ENCODE data around the gene CRISPLD2. TPM values are rescaled to one million over a fixed set of nuclear protein-coding genes. Genes with fewer than 3 reads are reported as not detected.

CRISPLD2 gene
- total and polyA plus RNA-seq, 9 of the 15 experiments (the other 6 are each of a cell fraction or from before 2014, with no cell fraction given), result 0.03 to 0.24 (median 0.04) TPM; not detected in 4

DNA sequence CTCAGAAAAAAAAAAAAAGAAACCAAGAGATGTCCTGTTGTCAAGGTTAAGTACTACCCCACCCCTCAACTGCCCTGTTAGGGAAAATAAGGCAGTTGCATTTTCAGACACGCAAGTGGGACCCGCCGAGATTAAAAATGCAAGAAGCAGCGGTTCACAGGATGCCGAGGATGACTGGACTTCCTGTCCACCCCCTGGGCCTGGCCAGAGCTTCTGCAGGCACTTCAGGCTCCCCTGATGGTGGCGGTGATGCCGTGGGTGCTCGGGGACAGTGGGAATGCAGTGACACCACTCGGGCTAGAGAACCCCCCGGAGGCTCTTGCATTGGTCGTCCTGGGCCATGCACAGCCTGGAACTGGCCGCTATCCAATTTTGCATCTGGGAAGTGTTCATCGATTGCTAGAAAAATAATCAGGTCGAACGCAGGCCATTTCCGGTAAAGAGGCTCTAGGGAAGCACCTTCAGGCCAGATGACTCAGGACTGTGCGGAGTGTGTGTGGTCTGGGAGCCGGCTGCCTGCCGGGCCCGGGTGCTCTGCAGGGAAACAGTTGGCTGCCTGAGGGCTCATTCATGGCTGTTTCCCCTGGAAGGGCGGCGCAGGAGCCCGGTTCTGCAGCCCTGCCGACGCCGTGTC, 13.4 kb upstream of the CRISPLD2 start (continued):
- TF ChIP-seq POLR2AphosphoS2 (IDR thresholded peaks at IDR 0.05; ENCODE audit: low read length), result no peak
- TF ChIP-seq MTA2 (IDR thresholded peaks at IDR 0.05; ENCODE audit: low read depth), result no peak
- no peak for TF ChIP-seq STAT5B (CRISPR knock-in tag; IDR thresholded peaks at IDR 0.05)
- TF ChIP-seq EWSR1 (IDR thresholded peaks at IDR 0.05; ENCODE audit: borderline replicate concordance, low read depth, partially characterized antibody), result no peak
- TF ChIP-seq, protein P1, sequence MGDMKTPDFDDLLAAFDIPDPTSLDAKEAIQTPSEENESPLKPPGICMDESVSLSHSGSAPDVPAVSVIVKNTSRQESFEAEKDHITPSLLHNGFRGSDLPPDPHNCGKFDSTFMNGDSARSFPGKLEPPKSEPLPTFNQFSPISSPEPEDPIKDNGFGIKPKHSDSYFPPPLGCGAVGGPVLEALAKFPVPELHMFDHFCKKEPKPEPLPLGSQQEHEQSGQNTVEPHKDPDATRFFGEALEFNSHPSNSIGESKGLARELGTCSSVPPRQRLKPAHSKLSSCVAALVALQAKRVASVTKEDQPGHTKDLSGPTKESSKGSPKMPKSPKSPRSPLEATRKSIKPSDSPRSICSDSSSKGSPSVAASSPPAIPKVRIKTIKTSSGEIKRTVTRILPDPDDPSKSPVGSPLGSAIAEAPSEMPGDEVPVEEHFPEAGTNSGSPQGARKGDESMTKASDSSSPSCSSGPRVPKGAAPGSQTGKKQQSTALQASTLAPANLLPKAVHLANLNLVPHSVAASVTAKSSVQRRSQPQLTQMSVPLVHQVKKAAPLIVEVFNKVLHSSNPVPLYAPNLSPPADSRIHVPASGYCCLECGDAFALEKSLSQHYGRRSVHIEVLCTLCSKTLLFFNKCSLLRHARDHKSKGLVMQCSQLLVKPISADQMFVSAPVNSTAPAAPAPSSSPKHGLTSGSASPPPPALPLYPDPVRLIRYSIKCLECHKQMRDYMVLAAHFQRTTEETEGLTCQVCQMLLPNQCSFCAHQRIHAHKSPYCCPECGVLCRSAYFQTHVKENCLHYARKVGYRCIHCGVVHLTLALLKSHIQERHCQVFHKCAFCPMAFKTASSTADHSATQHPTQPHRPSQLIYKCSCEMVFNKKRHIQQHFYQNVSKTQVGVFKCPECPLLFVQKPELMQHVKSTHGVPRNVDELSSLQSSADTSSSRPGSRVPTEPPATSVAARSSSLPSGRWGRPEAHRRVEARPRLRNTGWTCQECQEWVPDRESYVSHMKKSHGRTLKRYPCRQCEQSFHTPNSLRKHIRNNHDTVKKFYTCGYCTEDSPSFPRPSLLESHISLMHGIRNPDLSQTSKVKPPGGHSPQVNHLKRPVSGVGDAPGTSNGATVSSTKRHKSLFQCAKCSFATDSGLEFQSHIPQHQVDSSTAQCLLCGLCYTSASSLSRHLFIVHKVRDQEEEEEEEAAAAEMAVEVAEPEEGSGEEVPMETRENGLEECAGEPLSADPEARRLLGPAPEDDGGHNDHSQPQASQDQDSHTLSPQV (IDR thresholded peaks at IDR 0.05), result peak; percentile 71
- no peak for TF ChIP-seq ZBTB8A (IDR thresholded peaks at IDR 0.05; ENCODE audit: partially characterized antibody)
- TF ChIP-seq SP2 (IDR thresholded peaks at IDR 0.05; ENCODE audit: extremely low read depth, low read depth, low read length, poor library complexity, severe bottlenecking), result no peak
- TF ChIP-seq FOXJ3 (CRISPR knock-in tag; IDR thresholded peaks at IDR 0.05), result no peak
- TF ChIP-seq RBM15 (IDR thresholded peaks at IDR 0.05; ENCODE audit: insufficient read depth, low read length), result no peak
- TF ChIP-seq RUNX1 (IDR thresholded peaks at IDR 0.05; ENCODE audit: low read depth), result no peak
- no peak for TF ChIP-seq REST (IDR thresholded peaks at IDR 0.05; ENCODE audit: borderline replicate concordance)
- no peak for TF ChIP-seq REST (CRISPR knock-in tag; IDR thresholded peaks at IDR 0.05; ENCODE audit: low read depth)
- TF ChIP-seq RBBP5 (IDR thresholded peaks at IDR 0.05; ENCODE audit: borderline replicate concordance, insufficient read depth, low read length, poor library complexity, severe bottlenecking), result no peak
- TF ChIP-seq GABPA (tag; conservative IDR thresholded peaks at IDR 0.05; ENCODE audit: low read depth), result peak; percentile 84
- TF ChIP-seq CBFA2T3 (IDR thresholded peaks at IDR 0.05), result no peak
- no peak for TF ChIP-seq TAF7 (tag; IDR thresholded peaks at IDR 0.05)
- no peak for TF ChIP-seq KLF16 (IDR thresholded peaks at IDR 0.05)
- TF ChIP-seq TRIM24 (IDR thresholded peaks at IDR 0.05), result no peak
